SK-N-SH (cell line): ENCODE data around the gene RRAD. TPM values are rescaled to one million over a fixed set of nuclear protein-coding genes. Genes with fewer than 3 reads are reported as not detected.
"Not testable (repeated sequence)": the region's sequence is repeated elsewhere in the genome, so short reads cannot be mapped to it uniquely, and the experiment has no call there.

ENCODE experiments used
- CTCF ChIA-PET: fragments of 300-600, 350-600 bp; formaldehyde crosslinking; extraction: SDS; loops from one replicate; lab custom pipeline; 2021; lab: Yijun Ruan, JAX
- POLR2A ChIA-PET: fragments of 350-600 bp; sonication (Branson Sonifier 250); formaldehyde crosslinking; extraction: SDS; loops from one replicate; lab custom pipeline; 2020; ENCODE audit warnings: antibody characterized with exemption, inconsistent platforms; lab: Yijun Ruan, JAX
- DNase-seq: peaks from one replicate; pipeline ENCODE4 v3.0.0; 2012
- H2AFZ ChIP-seq: fragments of 200-600 bp; sonication (generic); 2 replicates; pipeline ENCODE4 v1.8.1; 2016; ENCODE audit warnings: antibody characterized with exemption, mild to moderate bottlenecking, low read depth
- H3F3A ChIP-seq: fragments of 200-600 bp; sonication (generic); replicated peaks from 2 replicates; pipeline ENCODE3; 2016; ENCODE audit warnings: antibody characterized with exemption, mild to moderate bottlenecking; ENCODE audit not compliant: insufficient read depth
- H3K27ac ChIP-seq, 2 experiments: fragments of 200-500 bp in 1 of 2; fragments of 200-600 bp in 1 of 2; sonication (Bioruptor generic) in 1 of 2; sonication (generic), shearing (Covaris generic) in 1 of 2; 2 replicates each; pipeline versions ENCODE4 v1.5.1 to v1.6.1; 2014 to 2016; ENCODE audit warnings: low read depth in 2 of 2, inconsistent platforms in 1 of 2, low read length in 1 of 2, mild to moderate bottlenecking in 1 of 2, mixed read lengths in 1 of 2
- H3K27me3 ChIP-seq: fragments of 200-600 bp; sonication (generic), shearing (Covaris generic); 2 replicates; pipeline ENCODE4 v1.6.1; 2016; ENCODE audit warnings: mixed run types; ENCODE audit not compliant: insufficient read depth
- H3K36me3 ChIP-seq, 2 experiments: fragments of 200-500 bp in 1 of 2; fragments of 200-600 bp in 1 of 2; sonication (Bioruptor generic) in 1 of 2; sonication (generic) in 1 of 2; replicated peaks in 1 of 2; 2 replicates each; pipeline versions ENCODE3 to v1.5.1; 2014 to 2016; ENCODE audit warnings: low read length in 1 of 2, mild to moderate bottlenecking in 1 of 2; ENCODE audit not compliant: insufficient read depth in 2 of 2, control insufficient read depth in 1 of 2
- H3K4me1 ChIP-seq, 2 experiments: fragments of 200-500 bp in 1 of 2; fragments of 200-600 bp in 1 of 2; sonication (Bioruptor generic) in 1 of 2; sonication (generic), shearing (Covaris generic) in 1 of 2; 2 replicates each; pipeline versions ENCODE4 v1.5.1 to v1.6.1; 2014 to 2016; ENCODE audit warnings: low read depth in 1 of 2, low read length in 1 of 2, mixed run types in 1 of 2; ENCODE audit not compliant: insufficient read depth in 2 of 2, control insufficient read depth in 1 of 2
- H3K4me2 ChIP-seq: fragments of 200-600 bp; sonication (generic), shearing (Covaris generic); 2 replicates; pipeline ENCODE4 v1.6.1; 2017; ENCODE audit warnings: mixed run types
- H3K4me3 ChIP-seq, 2 experiments: fragments of 200-500 bp in 1 of 2; fragments of 200-600 bp in 1 of 2; sonication (Bioruptor generic) in 1 of 2; sonication (generic), shearing (Covaris generic) in 1 of 2; 2 replicates each; pipeline versions ENCODE4 v1.5.1 to v1.8.1; 2014 to 2016; ENCODE audit warnings: low read depth in 2 of 2, inconsistent platforms in 1 of 2, low read length in 1 of 2, mild to moderate bottlenecking in 1 of 2, mixed read lengths in 1 of 2, moderate library complexity in 1 of 2
- H3K79me2 ChIP-seq: fragments of 200-600 bp; sonication (generic); 2 replicates; pipeline ENCODE4 v1.8.1; 2017; ENCODE audit warnings: mild to moderate bottlenecking; ENCODE audit not compliant: insufficient read depth
- H3K9ac ChIP-seq: fragments of 200-600 bp; sonication (generic); 2 replicates; pipeline ENCODE4 v1.6.1; 2017; ENCODE audit warnings: mixed run types
- H3K9me2 ChIP-seq: fragments of 200-600 bp; sonication (generic); 2 replicates; pipeline ENCODE4 v1.6.1; 2017; ENCODE audit warnings: mixed run types
- H3K9me3 ChIP-seq: fragments of 200-600 bp; sonication (generic); 2 replicates; pipeline ENCODE4 v1.6.1; 2017; ENCODE audit warnings: mixed run types, mild to moderate bottlenecking, moderate library complexity
- H4K20me1 ChIP-seq: fragments of 200-600 bp; sonication (generic); 2 replicates; pipeline ENCODE4 v1.6.1; 2017; ENCODE audit warnings: mild to moderate bottlenecking, mixed run types; ENCODE audit not compliant: insufficient read depth
- ELF1 ChIP-seq: IDR thresholded peaks from 2 replicates; pipeline ENCODE4 v1.4.0; 2012
- FOXJ3 ChIP-seq: sonication (generic); formaldehyde crosslinking; IDR thresholded peaks from 2 replicates; pipeline ENCODE4 v1.5.1; 2020; ENCODE audit warnings: mild to moderate bottlenecking, missing genetic modification reagents
- MAX ChIP-seq: IDR thresholded peaks from 2 replicates; pipeline ENCODE4 v1.4.0; 2012; ENCODE audit warnings: low read depth
- MEF2A ChIP-seq: IDR thresholded peaks from 2 replicates; pipeline ENCODE4 v1.4.0; 2012; ENCODE audit warnings: low read depth, borderline replicate concordance
- MXI1 ChIP-seq: IDR thresholded peaks from 2 replicates; pipeline ENCODE4 v1.6.1; 2012; ENCODE audit warnings: mild to moderate bottlenecking, low read depth, low read length, improper control_type of control experiment
- NFIC ChIP-seq: IDR thresholded peaks from 2 replicates; pipeline ENCODE4 v1.4.0; 2012; ENCODE audit warnings: borderline replicate concordance
- NRF1 ChIP-seq: IDR thresholded peaks from 2 replicates; pipeline ENCODE4 v1.6.1; 2012; ENCODE audit warnings: low read depth, mild to moderate bottlenecking, low read length
- PBX3 ChIP-seq: IDR thresholded peaks from 2 replicates; pipeline ENCODE4; 2012
- RXRA ChIP-seq: IDR thresholded peaks from 2 replicates; pipeline ENCODE4 v1.4.0; 2012; ENCODE audit warnings: low read depth, mild to moderate bottlenecking, borderline replicate concordance
- SIN3A ChIP-seq: IDR thresholded peaks from 2 replicates; pipeline ENCODE4 v1.6.1; 2012; ENCODE audit warnings: low read depth, mild to moderate bottlenecking, low read length, moderate library complexity, borderline replicate concordance
- TAF1 ChIP-seq: IDR thresholded peaks from 2 replicates; pipeline ENCODE4 v1.6.1; 2012; ENCODE audit warnings: low read depth, mild to moderate bottlenecking, low read length, moderate library complexity, borderline replicate concordance
- TEAD4 ChIP-seq: IDR thresholded peaks from 2 replicates; pipeline ENCODE4 v1.4.0; 2012; ENCODE audit warnings: mild to moderate bottlenecking, borderline replicate concordance; ENCODE audit not compliant: insufficient read depth
- YY1 ChIP-seq: IDR thresholded peaks from 2 replicates; pipeline ENCODE4 v1.4.0; 2012; ENCODE audit warnings: low read depth, mild to moderate bottlenecking
- WGBS: methylation state at CpG from one replicate; pipeline ENCODE4 v1.1.6; 2017; ENCODE audit warnings: low lambda C conversion rate; 5-methylcytosine and 5-hydroxymethylcytosine counted together
- polyA plus RNA-seq, 3 experiments: library from polyadenylated mRNA; depleted of rRNA; stranded (reverse); fragments of >200 nt; gene quantifications; 2 replicates each; pipeline ENCODE4 v1.2.3, GENCODE V29; 2012
- TF ChIP-seq, protein P1 (sequence below): IDR thresholded peaks from 2 replicates; pipeline ENCODE4 v1.4.0; 2012; ENCODE audit warnings: low read depth, borderline replicate concordance

Gene RRAD
- polyA plus RNA-seq, 1 of the 3 experiments (the other 2 are of a cell fraction): 9.3 TPM

GRCh38 chr16:66935314-66936011 is 10.1 kb upstream of the RRAD start, which contains the start of gene CES2:
Gene CES2 (plus strand): TSS chr16:66935516. CDS start chr16:66935636, 120 bp downstream.
- TF ChIP-seq SIN3A (peak; percentile 27; the same call in 1 of the 2 replicates), MXI1 (no peak), MEF2A (no peak), MAX (no peak)
- CTCF ChIA-PET: interaction anchor here (0.9 to 1.6 kb wide), 4 partner anchors 12 to 40 kb away, joined by 3 to 5 read pairs (median 4); no protein-coding TSS in a partner anchor

DNA sequence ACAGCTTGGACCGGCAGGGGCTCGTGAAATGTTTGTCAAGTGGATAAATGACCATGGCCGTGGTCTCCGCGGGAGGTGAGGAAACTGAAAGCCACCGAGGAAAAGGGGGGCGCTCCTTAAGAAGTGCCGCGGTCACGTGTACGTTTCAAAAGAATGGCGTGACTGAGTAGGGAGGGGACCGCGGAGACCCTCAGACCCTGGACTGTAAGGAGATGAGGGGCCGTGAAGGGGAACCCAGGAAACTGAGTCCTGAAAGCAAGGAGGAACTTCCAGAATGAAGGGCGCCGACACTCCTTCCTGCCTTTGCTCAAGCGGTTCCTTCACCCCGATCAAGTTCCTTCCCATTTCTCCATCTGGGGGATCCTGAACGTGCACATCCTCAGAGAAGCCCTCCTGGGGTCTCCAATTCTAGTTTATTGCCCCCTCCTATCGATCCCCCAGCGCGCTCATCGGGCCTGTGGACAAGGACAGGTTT is 9.5 kb upstream of the RRAD start:
- POLR2A ChIA-PET: interaction anchor here (0.6 to 0.7 kb wide), 2 partner anchors 8 to 138 kb away, joined by 3 to 4 read pairs; no protein-coding TSS in a partner anchor
- Histone ChIP-seq H3K4me2 (peak overlapping the region; percentile 96), H3K4me1 (peaks cover 7 to 24% of the 10 kb centered on the region in 2 experiments; a peak in 2 of 4 replicates), H3K79me2 (peaks cover 65% of the 10 kb centered on the region), H3F3A (peaks cover 10% of the 10 kb centered on the region), H3K9ac (peak overlapping the region; percentile 97), H3K27ac (peak overlapping the region; percentile 82 to 85), H3K4me3 (peak overlapping the region; percentile 85 to 88), H3K36me3 (peaks cover 18 to 23% of the 10 kb centered on the region in 2 experiments), H2AFZ (peak overlapping the region; percentile 68), H4K20me1 (peaks cover 24% of the 10 kb centered on the region)
- H3K9me2 ChIP-seq, DNase-seq, H3K9me3 ChIP-seq, H3K27me3 ChIP-seq: not testable (repeated sequence)
- CTCF ChIA-PET: interaction anchor here (1.3 to 4.2 kb wide), 3 partner anchors 19 to 220 kb away, joined by 5 to 35 read pairs (median 6); no protein-coding TSS in a partner anchor
- under 1% methylated on average over 19 of the region's 24 CpGs for WGBS

More at GRCh38 chr16:66935314-66936011, 10.1 kb upstream of the RRAD start, which contains the start of gene CES2:
- peak within 1 kb of the TSS; percentile 68 for H2AFZ ChIP-seq
- WGBS: 41% methylated on average over 24 of the region's 44 CpGs
- peaks cover 18 to 28% of the 10 kb centered on the region in 2 experiments for H3K36me3 ChIP-seq
- peak; percentile 71 for DNase-seq
- POLR2A ChIA-PET: no interaction called here
- H3K9me3 ChIP-seq: no peaks in the 10 kb centered on the region
- no peaks in the 10 kb centered on the region for H3K27me3 ChIP-seq
- peaks cover 7 to 24% of the 10 kb centered on the region in 2 experiments; a peak in 2 of 4 replicates for H3K4me1 ChIP-seq
- H3K9me2 ChIP-seq: no peaks in the 10 kb centered on the region
- peak within 1 kb of the TSS; percentile 82 to 85 for H3K27ac ChIP-seq
- H3K9ac ChIP-seq: peak within 1 kb of the TSS; percentile 97
- peak within 1 kb of the TSS; percentile 85 to 88 for H3K4me3 ChIP-seq
- H3K4me2 ChIP-seq: peak within 1 kb of the TSS; percentile 96
- peaks cover 24% of the 10 kb centered on the region for H4K20me1 ChIP-seq
- H3F3A ChIP-seq: peaks cover 10% of the 10 kb centered on the region
- peaks cover 65% of the 10 kb centered on the region for H3K79me2 ChIP-seq

GRCh38 chr16:66934138-66934838 is 9.0 kb upstream of the RRAD start, which contains the start of gene CIAO2B:
Gene CIAO2B (minus strand): TSS chr16:66934402. CDS start chr16:66934364, 38 bp downstream.
- Histone ChIP-seq H3K79me2 (peaks cover 65% of the 10 kb centered on the region), H3K4me2 (peak within 1 kb of the TSS; percentile 96), H3K9ac (peak within 1 kb of the TSS; percentile 97), H3F3A (peaks cover 10% of the 10 kb centered on the region), H4K20me1 (peaks cover 24% of the 10 kb centered on the region), H3K4me1 (peaks cover 7 to 24% of the 10 kb centered on the region in 2 experiments; a peak in 2 of 4 replicates), H3K4me3 (peak within 1 kb of the TSS; percentile 85 to 88), H3K27ac (peak within 1 kb of the TSS; percentile 82 to 85), H3K36me3 (peaks cover 12 to 20% of the 10 kb centered on the region in 2 experiments), H3K9me3 (no peaks in the 10 kb centered on the region), H3K9me2 (no peaks in the 10 kb centered on the region), H2AFZ (peak within 1 kb of the TSS; percentile 68), H3K27me3 (no peaks in the 10 kb centered on the region)
- peak; percentile 95 for DNase-seq
- ChIA-PET POLR2A (interaction anchor here (0.6 to 0.7 kb wide), 2 partner anchors 9 to 137 kb away, joined by 3 to 4 read pairs; no protein-coding TSS in a partner anchor), CTCF (interaction anchor here (0.6 to 4.2 kb wide), 7 partner anchors 10 to 221 kb away, joined by 3 to 35 read pairs (median 5); partner anchors contain the start of gene NAE1)
- under 1% methylated on average over 32 of the region's 76 CpGs for WGBS
- TF ChIP-seq PBX3 (no peak), YY1 (peak; percentile 23; the same call in 1 of the 2 replicates), FOXJ3 (CRISPR knock-in tag) (0 out of 2 replicates have a peak, but pooled peaks have one; percentile 28), RXRA (no peak), TEAD4 (no peak), TAF1 (peak; percentile 81), MXI1 (peak; percentile 85), NFIC (no peak; the same call in 1 of the 2 replicates), ELF1 (peak; percentile 94), NRF1 (no peak)
- TF ChIP-seq, protein P1, sequence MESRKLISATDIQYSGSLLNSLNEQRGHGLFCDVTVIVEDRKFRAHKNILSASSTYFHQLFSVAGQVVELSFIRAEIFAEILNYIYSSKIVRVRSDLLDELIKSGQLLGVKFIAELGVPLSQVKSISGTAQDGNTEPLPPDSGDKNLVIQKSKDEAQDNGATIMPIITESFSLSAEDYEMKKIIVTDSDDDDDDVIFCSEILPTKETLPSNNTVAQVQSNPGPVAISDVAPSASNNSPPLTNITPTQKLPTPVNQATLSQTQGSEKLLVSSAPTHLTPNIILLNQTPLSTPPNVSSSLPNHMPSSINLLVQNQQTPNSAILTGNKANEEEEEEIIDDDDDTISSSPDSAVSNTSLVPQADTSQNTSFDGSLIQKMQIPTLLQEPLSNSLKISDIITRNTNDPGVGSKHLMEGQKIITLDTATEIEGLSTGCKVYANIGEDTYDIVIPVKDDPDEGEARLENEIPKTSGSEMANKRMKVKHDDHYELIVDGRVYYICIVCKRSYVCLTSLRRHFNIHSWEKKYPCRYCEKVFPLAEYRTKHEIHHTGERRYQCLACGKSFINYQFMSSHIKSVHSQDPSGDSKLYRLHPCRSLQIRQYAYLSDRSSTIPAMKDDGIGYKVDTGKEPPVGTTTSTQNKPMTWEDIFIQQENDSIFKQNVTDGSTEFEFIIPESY: peak; percentile 80
